Aorta (tissue), 5 donors: ENCODE results near the gene CPVL. TPM values are rescaled to one million over a fixed set of nuclear protein-coding genes. Genes with fewer than 3 reads are reported as not detected.

Source experiments
- ATAC-seq: fragments of 200-7000 bp; cut with Tn5 transposase; one replicate; pipeline ENCODE4 v1.9.1; 2022; ENCODE audit warnings: moderate library complexity; ENCODE audit not compliant: low FRiP score
- DNase-seq, 2 donors: peaks; one replicate each; pipeline ENCODE4 v3.0.0-alpha.2; 2020
- H3K27ac ChIP-seq, 2 donors: one replicate each; pipeline ENCODE4 v1.5.1; 2013; ENCODE audit warnings: low read length in 2 of 2, mild to moderate bottlenecking in 2 of 2, moderate library complexity in 2 of 2, control low read depth in 1 of 2, inconsistent platforms in 1 of 2, low read depth in 1 of 2
- H3K27me3 ChIP-seq, 2 donors: one replicate each; pipeline ENCODE4 v1.6.1; 2013; ENCODE audit warnings: control low read depth in 1 of 2, low read length in 1 of 2, mild to moderate bottlenecking in 1 of 2, moderate library complexity in 1 of 2; ENCODE audit not compliant: insufficient read depth in 2 of 2, control insufficient read depth in 1 of 2
- H3K36me3 ChIP-seq, 2 donors: one replicate each; pipeline ENCODE4 v1.6.1; 2013; ENCODE audit warnings: control low read depth in 1 of 2, low read length in 1 of 2, mild to moderate bottlenecking in 1 of 2; ENCODE audit not compliant: insufficient read depth in 2 of 2, control insufficient read depth in 1 of 2
- H3K4me1 ChIP-seq, 2 donors: one replicate each; pipeline ENCODE4 v1.6.1; 2013; ENCODE audit warnings: low read length in 2 of 2, control low read depth in 1 of 2, mild to moderate bottlenecking in 1 of 2, moderate library complexity in 1 of 2; ENCODE audit not compliant: insufficient read depth in 2 of 2, control insufficient read depth in 1 of 2
- H3K4me3 ChIP-seq, 2 donors: one replicate each; pipeline ENCODE4 v1.5.1; 2013; ENCODE audit warnings: low read length in 2 of 2, control low read depth in 1 of 2, mild to moderate bottlenecking in 1 of 2
- H3K9me3 ChIP-seq: one replicate; pipeline ENCODE4 v1.6.1; 2013; ENCODE audit warnings: mild to moderate bottlenecking, low read length; ENCODE audit not compliant: control insufficient read depth
- WGBS, 2 donors: extraction: QIAGEN DNeasy Blood & Tissue Kit; methylation state at CpG; one replicate each; pipeline ENCODE4 v1.1.7; 2013; 5-methylcytosine and 5-hydroxymethylcytosine counted together
- intact Hi-C, 2 donors: fragments of 100-400 bp; cut with DNase I; formaldehyde crosslinking; loops; one replicate each; pipeline versions ENCODE4 v1.14.2 to v1.15.0; 2022
- polyA plus RNA-seq, 2 donors: library from polyadenylated mRNA; stranded (reverse); fragments of 200-250 nt; gene quantifications; one replicate each; pipeline ENCODE4 v1.2.3, GENCODE V29; 2013
- total RNA-seq, 2 donors: library from RNA; stranded (reverse); fragmentation: NEBNext Ultra II Directional; extraction: Animal tissue kit (Norgen Biotek cat#: 25700); gene quantifications; one replicate each; pipeline ENCODE4 v1.2.1, GENCODE V29; 2021
- donor health status: healthy with polysubstance abuse.
- donor health status: Bipolar disorder and iron deficiency.
- donor health status: DM: no; HTN: no; CAD: no.
- donor health status: DM: no; HTN: no; CAD: no.
- donor health status: DM: yes; HTN: yes; CAD: no.

The CPVL gene
- total and polyA plus RNA-seq, 4 donors = 2.7 to 50.2 (median 24.3) TPM

DNA sequence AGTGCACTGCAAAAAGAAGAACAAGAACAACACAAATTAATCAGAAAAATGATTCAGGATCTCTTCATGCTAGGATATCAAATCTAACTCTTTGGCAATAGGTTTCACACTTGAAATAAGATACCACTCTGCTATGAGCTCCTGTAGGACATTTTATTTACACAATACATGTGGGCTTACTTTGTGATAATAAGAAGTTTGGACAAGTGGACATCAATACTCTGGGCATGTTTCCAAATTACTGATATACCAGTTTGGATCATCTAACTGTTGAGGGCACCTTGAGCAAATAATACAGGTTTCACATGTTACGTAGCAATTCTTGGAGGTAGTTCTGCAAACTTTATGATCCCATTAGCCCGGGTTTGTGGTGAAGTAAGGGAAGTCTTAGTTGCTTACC lies 59.8 kb downstream of the CPVL start:
- Histone ChIP-seq H3K36me3 (no peaks in the 10 kb centered on the region), H3K4me1 (peaks cover 0 to 6% of the 10 kb centered on the region in 2 donors), H3K27ac (no peak overlapping the region), H3K27me3 (no peaks in the 10 kb centered on the region), H3K9me3 (no peaks in the 10 kb centered on the region), H3K4me3 (no peak overlapping the region)
- 87 to 92% methylated on average over 2 of the region's 2 CpGs for WGBS, 2 donors
- ATAC-seq (no peak), DNase-seq (no peak)
- intact Hi-C loops = no loop called here

DNA sequence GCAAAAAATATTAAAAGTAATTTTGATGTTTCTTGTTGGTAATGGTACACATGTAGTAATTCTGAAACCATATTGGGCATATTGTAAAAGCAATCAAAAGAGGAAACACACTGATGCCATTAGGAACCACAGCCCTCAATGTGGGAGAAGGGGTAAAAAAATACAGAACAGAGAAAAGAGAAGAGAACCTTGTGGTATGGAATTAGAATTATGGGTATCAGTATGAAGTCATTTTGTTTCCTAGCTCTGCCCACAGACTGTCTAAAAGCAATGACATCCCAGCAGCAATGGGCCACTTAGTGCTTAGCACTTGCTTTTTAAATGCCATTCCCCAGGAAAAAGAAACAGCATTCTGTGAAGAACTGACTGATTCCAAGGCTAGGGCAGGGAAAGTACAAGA lies 61.5 kb downstream of the CPVL start:
- no peaks in the 10 kb centered on the region for H3K27me3 ChIP-seq
- no peak overlapping the region for H3K4me3 ChIP-seq
- no peaks in the 10 kb centered on the region for H3K36me3 ChIP-seq
- DNase-seq = no peak
- intact Hi-C loops = no loop called here
- H3K9me3 ChIP-seq = no peaks in the 10 kb centered on the region
- H3K4me1 ChIP-seq = peaks cover 0 to 6% of the 10 kb centered on the region in 2 donors
- ATAC-seq = no peak
- no peak overlapping the region for H3K27ac ChIP-seq

DNA sequence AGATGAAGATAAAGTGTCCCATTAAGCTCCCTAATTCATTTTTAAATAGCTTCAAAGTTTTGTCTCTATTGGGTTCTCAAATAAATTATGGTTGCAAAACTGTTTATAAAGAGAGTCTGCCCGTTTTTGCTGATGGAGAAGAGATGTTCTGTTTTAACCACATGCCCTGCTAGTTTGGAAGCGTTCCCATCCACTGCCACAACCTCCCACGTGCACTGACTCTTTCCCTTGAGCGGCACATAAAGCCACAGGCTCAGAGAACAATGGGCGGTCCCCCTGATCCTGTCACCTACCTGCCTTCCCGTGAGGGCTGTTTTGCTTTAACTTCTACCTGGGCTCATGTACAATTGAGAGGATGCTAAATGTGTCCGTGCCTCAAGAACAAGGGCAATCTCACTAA lies 65.5 kb downstream of the CPVL start:
- H3K4me1 ChIP-seq = no peaks in the 10 kb centered on the region
- H3K27ac ChIP-seq = no peak overlapping the region
- WGBS, 2 donors = 59 to 61% methylated on average over 7 of the region's 7 CpGs
- intact Hi-C loops = no loop called here
- H3K9me3 ChIP-seq = peaks cover 2% of the 10 kb centered on the region
- H3K4me3 ChIP-seq = no peak overlapping the region
- ATAC-seq (no peak), DNase-seq (no peak)
- no peaks in the 10 kb centered on the region for H3K36me3 ChIP-seq
- peaks cover 0 to 1% of the 10 kb centered on the region in 2 donors for H3K27me3 ChIP-seq

DNA sequence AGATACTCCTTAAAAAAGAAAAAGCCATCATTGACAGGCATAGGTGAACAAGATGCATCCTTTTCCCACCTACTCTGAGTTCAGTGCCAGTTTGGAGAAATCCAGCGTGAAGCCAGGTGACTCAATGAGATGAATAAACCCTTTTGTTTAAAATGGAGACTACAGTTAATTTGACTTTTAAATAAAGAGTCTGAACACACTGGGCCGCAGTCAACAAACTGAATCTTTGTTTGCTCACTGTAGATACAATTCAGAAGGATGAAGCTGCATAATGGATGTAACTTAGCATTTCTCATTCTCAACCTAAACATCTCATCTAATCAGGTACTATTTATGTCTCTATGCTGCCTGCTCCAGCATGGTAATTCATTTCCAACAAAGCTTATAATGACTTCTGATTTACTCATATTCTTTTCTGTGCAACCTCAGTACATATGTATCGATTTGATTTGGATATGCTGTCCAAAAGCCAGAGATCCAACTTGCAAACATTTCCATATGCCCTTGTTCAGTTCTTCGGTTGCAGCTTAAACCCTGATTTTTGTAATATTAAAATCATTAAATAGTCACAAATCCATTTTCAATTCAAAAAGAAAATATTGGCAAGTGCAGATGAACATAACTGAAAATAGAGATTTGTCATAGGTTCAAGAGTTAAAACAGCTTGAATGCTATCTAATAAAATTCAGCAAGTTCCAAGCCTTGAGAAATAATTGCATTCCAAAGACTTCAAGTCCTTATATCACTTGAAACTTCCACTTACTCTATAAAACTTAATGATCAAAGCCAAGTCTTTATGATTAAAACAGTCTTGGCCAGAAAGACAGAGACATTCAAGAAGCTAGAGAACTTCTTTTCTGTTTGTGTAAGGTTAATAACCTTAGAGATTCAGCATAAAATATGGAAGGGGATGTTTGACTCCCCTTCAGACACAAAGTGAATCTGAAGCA lies 67.8 kb downstream of the CPVL start:
- ATAC-seq = no peak
- Histone ChIP-seq H3K9me3 (peaks cover 2% of the 10 kb centered on the region), H3K4me1 (no peaks in the 10 kb centered on the region), H3K27ac (no peak overlapping the region), H3K4me3 (no peak overlapping the region), H3K36me3 (no peaks in the 10 kb centered on the region), H3K27me3 (peaks cover 0 to 1% of the 10 kb centered on the region in 2 donors)
- intact Hi-C loops = no loop called here
- 91 to 96% methylated on average over 4 of the region's 4 CpGs for WGBS, 2 donors
- DNase-seq = no peak

DNA sequence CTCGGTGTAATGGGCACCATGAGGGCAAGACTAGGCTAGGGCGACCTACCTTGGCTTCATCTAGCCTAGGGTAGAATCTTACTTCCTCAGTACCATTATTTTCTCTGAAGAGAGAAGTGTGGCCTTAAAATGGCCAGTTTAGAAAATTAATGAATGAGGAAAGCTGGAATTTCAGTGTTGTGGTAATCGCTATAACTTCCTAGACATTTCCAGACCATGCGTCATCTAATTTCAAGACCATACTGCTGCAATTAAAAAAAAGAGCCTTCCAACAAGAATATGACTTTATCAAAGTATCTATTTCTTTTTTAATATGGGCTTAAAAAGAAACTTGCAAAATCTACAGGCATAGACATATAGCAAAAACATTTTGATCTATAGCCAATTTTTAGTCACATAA lies 68.5 kb downstream of the CPVL start:
- Histone ChIP-seq H3K9me3 (peaks cover 2% of the 10 kb centered on the region), H3K27me3 (peaks cover 0 to 1% of the 10 kb centered on the region in 2 donors), H3K4me1 (no peaks in the 10 kb centered on the region), H3K4me3 (no peak overlapping the region), H3K36me3 (no peaks in the 10 kb centered on the region), H3K27ac (no peak overlapping the region)
- no peak for ATAC-seq
- intact Hi-C loops = no loop called here
- 97 to 98% methylated on average over 4 of the region's 4 CpGs for WGBS, 2 donors
- no peak for DNase-seq

DNA sequence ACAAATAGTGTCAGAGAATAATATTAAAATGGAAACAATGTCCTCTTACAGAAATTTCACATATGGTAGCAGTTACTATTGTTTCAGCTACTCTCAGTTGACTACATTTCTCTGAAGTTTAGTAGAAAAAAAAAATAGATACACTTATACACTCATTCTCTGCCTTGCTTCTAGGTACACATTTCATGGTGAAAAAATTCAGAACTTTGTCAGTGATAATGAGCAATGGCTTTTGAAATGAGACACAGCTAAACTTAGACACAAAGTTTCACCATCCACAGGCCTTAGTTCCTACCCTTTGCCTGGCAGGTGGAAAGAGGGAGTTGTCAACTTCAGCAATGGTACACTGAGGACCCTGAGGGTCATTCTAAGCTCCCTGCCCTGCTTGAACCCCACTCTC lies 69.2 kb downstream of the CPVL start:
- peaks cover 2% of the 10 kb centered on the region for H3K9me3 ChIP-seq
- H3K27ac ChIP-seq = no peak overlapping the region
- intact Hi-C loops = no loop called here
- DNase-seq (no peak), ATAC-seq (no peak)
- peaks cover 0 to 1% of the 10 kb centered on the region in 2 donors for H3K27me3 ChIP-seq
- no peaks in the 10 kb centered on the region for H3K36me3 ChIP-seq
- H3K4me3 ChIP-seq = no peak overlapping the region
- no peaks in the 10 kb centered on the region for H3K4me1 ChIP-seq

DNA sequence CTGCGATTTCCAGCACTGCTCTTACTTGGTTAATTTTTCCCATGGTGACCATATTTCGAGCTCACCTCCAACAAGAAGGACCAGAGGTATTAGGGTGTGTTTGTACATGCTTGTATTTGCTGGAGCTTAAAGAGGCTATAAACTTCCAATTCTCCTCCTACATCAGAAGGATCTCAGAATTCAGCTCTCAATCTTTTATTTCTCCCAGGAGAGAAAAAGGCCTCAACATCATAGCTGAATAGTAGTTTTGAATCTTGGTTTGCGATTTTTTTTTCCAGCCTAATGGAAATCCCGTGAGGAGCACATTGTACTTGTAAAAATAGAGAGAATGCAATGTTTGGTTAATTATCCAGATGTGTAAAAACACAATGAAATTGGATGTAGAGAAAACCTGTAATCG lies 69.7 kb downstream of the CPVL start:
- Histone ChIP-seq H3K36me3 (no peaks in the 10 kb centered on the region), H3K27me3 (peaks cover 0 to 1% of the 10 kb centered on the region in 2 donors), H3K27ac (no peak overlapping the region), H3K4me1 (no peaks in the 10 kb centered on the region), H3K4me3 (no peak overlapping the region), H3K9me3 (peaks cover 2% of the 10 kb centered on the region)
- no peak for ATAC-seq
- WGBS, 2 donors = 89 to 90% methylated on average over 5 of the region's 5 CpGs
- DNase-seq = no peak
- intact Hi-C loops = no loop called here

DNA sequence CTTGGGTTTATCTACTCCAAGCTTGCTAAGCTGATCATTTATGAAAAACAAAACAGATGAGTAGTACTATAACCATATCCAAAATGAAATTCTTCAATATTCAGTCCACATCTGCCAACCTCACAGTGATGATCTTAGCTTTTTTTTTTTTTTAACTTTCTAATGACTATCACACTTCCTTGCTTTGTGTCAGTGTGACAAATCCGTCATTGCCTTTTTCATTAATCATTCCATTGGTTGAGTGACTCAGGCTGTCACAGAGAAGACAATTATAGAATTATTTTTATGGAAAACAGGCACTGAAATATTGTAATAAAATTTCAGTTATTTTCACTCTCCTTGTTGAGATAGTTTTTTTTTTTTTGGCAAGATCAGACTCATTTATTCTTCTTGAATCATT lies 70.7 kb downstream of the CPVL start:
- Histone ChIP-seq H3K9me3 (peaks cover 2% of the 10 kb centered on the region), H3K27ac (no peak overlapping the region), H3K4me3 (no peak overlapping the region), H3K36me3 (no peaks in the 10 kb centered on the region), H3K27me3 (peaks cover 0 to 1% of the 10 kb centered on the region in 2 donors), H3K4me1 (no peaks in the 10 kb centered on the region)
- DNase-seq (no peak), ATAC-seq (no peak)
- intact Hi-C loops = no loop called here
- WGBS, 2 donors = 73 to 74% methylated on average over 1 of the region's 1 CpG

DNA sequence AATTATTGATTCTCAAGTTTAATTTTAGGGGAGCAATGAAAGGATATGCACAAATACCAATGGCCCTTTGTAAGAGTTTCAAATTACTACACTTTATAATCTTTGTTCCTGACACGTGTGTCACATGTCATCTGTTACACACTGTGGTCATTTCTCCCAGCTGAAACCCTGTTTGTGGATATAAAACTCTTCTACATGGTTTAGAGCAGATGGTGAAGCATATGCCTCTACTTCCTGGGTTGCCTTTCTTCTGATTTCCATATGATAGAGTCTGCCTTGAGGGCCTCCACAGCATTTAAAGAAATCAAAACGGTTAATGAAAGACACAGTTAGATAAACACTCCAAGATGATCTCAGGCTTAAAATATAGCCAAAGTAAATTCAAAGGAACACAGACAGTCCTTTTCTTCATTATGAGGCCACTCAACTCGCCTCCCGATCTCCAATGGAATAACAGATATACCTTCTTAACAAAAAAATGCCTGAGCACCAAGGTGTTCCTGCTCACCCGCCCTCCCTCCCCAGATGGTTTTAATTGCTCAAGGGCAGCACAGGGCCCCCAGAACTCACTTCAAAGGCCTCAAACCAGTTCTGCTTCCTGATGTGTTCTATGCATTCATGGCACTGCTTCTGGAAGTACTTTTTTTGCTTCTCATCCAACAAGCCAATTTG lies 75.0 kb downstream of the CPVL start:
- Histone ChIP-seq H3K36me3 (no peaks in the 10 kb centered on the region), H3K27ac (no peak overlapping the region), H3K9me3 (no peaks in the 10 kb centered on the region), H3K4me3 (no peak overlapping the region), H3K27me3 (no peaks in the 10 kb centered on the region), H3K4me1 (no peaks in the 10 kb centered on the region)
- ATAC-seq (no peak), DNase-seq (no peak)
- 42 to 51% methylated on average over 5 of the region's 5 CpGs for WGBS, 2 donors
- intact Hi-C loops = no loop called here
